Small intestine (tissue), 7 donors: ENCODE data around the gene NOBOX. TPM values are rescaled to one million over a fixed set of nuclear protein-coding genes. Genes with fewer than 3 reads are reported as not detected.
"Not testable (repeated sequence)": the region's sequence is repeated elsewhere in the genome, so short reads cannot be mapped to it uniquely, and the experiment has no call there.

Experiments
- DNase-seq, 2 donors: peaks; one replicate each; pipeline versions ENCODE4 v3.0.0 to v3.0.0-alpha.2; 2013
- FAIRE-seq: peaks from 2 replicates; lab custom pipeline; 2012; peaks lifted over from hg19 to GRCh38; lab: Jason Lieb, UNC
- H3K27ac ChIP-seq, 3 donors: one replicate each; pipeline ENCODE4 v1.5.1; 2013; ENCODE audit warnings: low read length in 2 of 3, mild to moderate bottlenecking in 2 of 3, control low read depth in 1 of 3, inconsistent platforms in 1 of 3, low read depth in 1 of 3, moderate library complexity in 1 of 3
- H3K27me3 ChIP-seq, 3 donors: one replicate each; pipeline ENCODE4 v1.6.1; 2013; ENCODE audit warnings: low read length in 3 of 3, inconsistent platforms in 1 of 3; ENCODE audit not compliant: control insufficient read depth in 3 of 3, insufficient read depth in 3 of 3
- H3K36me3 ChIP-seq, 3 donors: one replicate each; pipeline ENCODE4 v1.6.1; 2013; ENCODE audit warnings: low read length in 3 of 3, inconsistent platforms in 1 of 3, low read depth in 1 of 3, mild to moderate bottlenecking in 1 of 3, moderate library complexity in 1 of 3; ENCODE audit not compliant: control insufficient read depth in 3 of 3, insufficient read depth in 2 of 3
- H3K4me1 ChIP-seq, 3 donors: one replicate each; pipeline ENCODE4 v1.6.1; 2013; ENCODE audit warnings: low read length in 2 of 3, inconsistent platforms in 1 of 3, low read depth in 1 of 3, mild to moderate bottlenecking in 1 of 3, moderate library complexity in 1 of 3; ENCODE audit not compliant: control insufficient read depth in 3 of 3, insufficient read depth in 2 of 3
- H3K4me3 ChIP-seq, 3 donors: one replicate each; pipeline ENCODE4 v1.5.1; 2013; ENCODE audit warnings: low read length in 3 of 3, control low read depth in 1 of 3, inconsistent platforms in 1 of 3, low read depth in 1 of 3, mild to moderate bottlenecking in 1 of 3, moderate library complexity in 1 of 3
- H3K9me3 ChIP-seq, 2 donors: one replicate each; pipeline ENCODE4 v1.6.1; 2013; ENCODE audit warnings: low read depth in 1 of 2, low read length in 1 of 2; ENCODE audit not compliant: control insufficient read depth in 2 of 2, insufficient read depth in 1 of 2
- WGBS, 3 donors: extraction: QIAGEN DNeasy Blood & Tissue Kit; methylation state at CpG; one replicate each; pipeline ENCODE4 v1.1.7; 2013; 5-methylcytosine and 5-hydroxymethylcytosine counted together
- polyA plus RNA-seq, 4 donors: library from polyadenylated mRNA; stranded (reverse) in 3 of 4; unstranded in 1 of 4; fragments of 200-250 nt in 3 of 4; fragments of 120-200 nt in 1 of 4; gene quantifications; one replicate each; pipeline versions ENCODE4 v1.2.1 to v1.2.3, GENCODE V29; 2013
- donor health status: healthy with polysubstance abuse.
- donor health status: control.
- donor health status: control.
- donor health status: Bipolar disorder and iron deficiency.
- donor health status: healthy.

NOBOX gene
- polyA plus RNA-seq, 4 donors: 0.03 TPM; not detected in 3

DNA sequence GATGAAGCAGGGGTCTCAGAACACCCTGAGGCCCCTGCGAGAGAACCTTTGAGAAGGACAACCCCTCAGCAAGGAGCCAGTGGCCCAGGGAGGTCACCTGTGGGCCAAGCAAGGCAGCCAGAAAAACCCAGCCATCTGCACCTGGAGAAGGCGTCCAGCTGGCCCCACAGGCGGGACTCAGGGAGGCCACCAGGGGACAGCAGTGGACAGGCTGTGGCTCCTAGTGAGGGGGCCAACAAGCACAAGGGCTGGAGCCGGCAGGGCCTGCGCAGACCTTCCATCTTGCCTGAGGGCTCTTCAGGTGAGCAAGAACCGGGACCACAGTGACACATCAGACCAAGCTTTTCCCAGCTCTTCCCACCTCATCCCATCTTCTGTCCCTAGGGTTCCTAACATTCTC lies 38.0 kb downstream of the NOBOX start:
- H3K9me3 ChIP-seq, DNase-seq, H3K4me3 ChIP-seq, H3K27me3 ChIP-seq, H3K36me3 ChIP-seq, H3K27ac ChIP-seq, FAIRE-seq, H3K4me1 ChIP-seq: not testable (repeated sequence)
- WGBS, 3 donors: no CpG with 5 or more reads among the region's 6 CpGs

DNA sequence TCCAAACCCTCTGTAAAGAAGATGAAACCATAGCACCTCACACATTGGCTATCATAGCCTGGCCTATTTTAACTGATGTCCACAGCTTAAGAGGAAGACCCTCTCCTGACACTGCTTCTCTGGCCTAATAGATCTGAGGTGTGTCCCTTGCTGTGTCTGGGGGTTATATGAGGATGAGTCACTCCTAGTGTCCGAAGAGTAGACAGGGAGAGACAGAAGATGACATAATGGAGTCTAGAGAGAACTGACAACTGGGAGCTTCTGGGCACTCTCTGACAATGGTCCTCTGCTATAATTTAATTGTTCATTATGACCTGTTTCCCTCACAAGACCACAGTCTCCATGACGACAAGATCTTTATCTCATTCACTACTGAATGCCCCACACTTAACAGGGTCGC lies 41.4 kb downstream of the NOBOX start:
- H3K27ac ChIP-seq, H3K4me3 ChIP-seq, FAIRE-seq, H3K9me3 ChIP-seq, H3K27me3 ChIP-seq, H3K36me3 ChIP-seq, DNase-seq, H3K4me1 ChIP-seq: not testable (repeated sequence)
- WGBS, 3 donors: no CpG with 5 or more reads among the region's 3 CpGs

- H3K9me3 ChIP-seq, H3K36me3 ChIP-seq, H3K4me3 ChIP-seq, H3K4me1 ChIP-seq, H3K27ac ChIP-seq, DNase-seq, FAIRE-seq, H3K27me3 ChIP-seq: not testable (repeated sequence)
- WGBS, 3 donors: 69 to 92% (median 90%) methylated on average over 2 of the region's 11 CpGs
Observed at GRCh38 chr7:144356860-144357259, 46.6 kb downstream of the NOBOX start.

- not testable (repeated sequence) for H3K27me3 ChIP-seq, H3K4me1 ChIP-seq, DNase-seq, FAIRE-seq, H3K9me3 ChIP-seq, H3K4me3 ChIP-seq, H3K27ac ChIP-seq, H3K36me3 ChIP-seq
- WGBS, 3 donors: no CpG with 5 or more reads among the region's 6 CpGs
Observed at GRCh38 chr7:144356185-144356584, 47.3 kb downstream of the NOBOX start.

- DNase-seq, FAIRE-seq, H3K9me3 ChIP-seq, H3K36me3 ChIP-seq, H3K27ac ChIP-seq, H3K4me3 ChIP-seq, H3K4me1 ChIP-seq, H3K27me3 ChIP-seq: not testable (repeated sequence)
- no CpG with 5 or more reads among the region's 50 CpGs for WGBS, 3 donors
Observed at GRCh38 chr7:144355176-144355822, 48.2 kb downstream of the NOBOX start, which contains the start of gene ARHGEF5. ARHGEF5 (plus strand) TSS chr7:144355402; CDS start chr7:144362670, 7,268 bp downstream.

DNA sequence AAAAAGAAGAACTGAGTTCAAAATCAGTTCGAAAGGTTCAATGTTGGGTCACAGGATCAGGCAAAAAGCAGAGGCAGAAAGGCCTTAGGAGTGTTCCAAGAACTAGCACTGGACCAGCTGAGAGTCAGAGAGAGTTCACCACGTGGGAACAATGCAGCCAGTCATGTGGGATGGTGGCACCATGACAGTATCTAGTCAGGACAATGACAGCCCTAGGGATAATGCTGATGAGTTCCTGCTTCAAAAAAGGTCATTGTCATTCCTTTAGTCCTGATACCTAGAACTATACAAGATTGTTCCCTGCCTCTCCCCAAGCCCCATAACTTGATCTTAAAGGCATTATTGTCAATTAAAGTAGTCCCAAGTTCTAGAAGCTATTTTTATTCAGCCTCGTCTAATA lies 51.8 kb downstream of the NOBOX start:
- not testable (repeated sequence) for FAIRE-seq, H3K9me3 ChIP-seq, H3K36me3 ChIP-seq, H3K4me3 ChIP-seq, H3K4me1 ChIP-seq, H3K27me3 ChIP-seq, H3K27ac ChIP-seq
- peak in 1 of 2 donors; percentile 0 for DNase-seq
- 64 to 86% (median 68%) methylated on average over 2 of the region's 3 CpGs for WGBS, 3 donors

DNA sequence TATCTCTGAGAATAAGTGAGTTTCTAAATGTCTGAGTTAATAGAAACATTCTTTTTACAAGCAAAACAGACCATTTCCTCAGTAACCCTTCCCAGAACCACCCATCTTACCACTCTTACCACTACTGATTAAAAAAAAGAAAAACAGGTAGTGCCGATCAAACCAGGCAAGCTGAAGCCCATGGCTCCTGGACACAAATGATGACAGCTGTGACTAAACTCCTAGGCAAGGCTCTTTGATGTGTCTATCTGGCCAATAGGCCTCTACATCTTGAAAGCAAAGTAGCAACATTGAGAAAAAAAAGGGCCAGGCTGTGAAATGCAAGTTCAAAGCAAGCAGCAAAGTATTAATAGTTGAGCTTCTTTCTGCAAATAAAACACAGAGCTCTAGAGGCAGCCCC lies 54.9 kb downstream of the NOBOX start:
- not testable (repeated sequence) for H3K4me1 ChIP-seq, H3K27me3 ChIP-seq, H3K36me3 ChIP-seq, H3K4me3 ChIP-seq, H3K27ac ChIP-seq, H3K9me3 ChIP-seq, FAIRE-seq, DNase-seq
- WGBS, 3 donors: no CpG with 5 or more reads among the region's 1 CpG
